A549 (cell line): ENCODE measurements around the gene ACTN2. TPM values are rescaled to one million over a fixed set of nuclear protein-coding genes. Genes with fewer than 3 reads are reported as not detected.

Experiments used
- ATAC-seq, 2 experiments: fragments of 200-7000 bp in 1 of 2; fragments of >200 bp in 1 of 2; cut with Nextera tagmentation in 1 of 2; cut with Tn5 transposase in 1 of 2; 3 replicates each; pipeline versions ENCODE4 v1.8.0 to v1.9.1; 2018 to 2020; ENCODE audit warnings: mild to moderate bottlenecking in 1 of 2, moderate library complexity in 1 of 2
- CTCF ChIA-PET: fragments of 300-600 bp; sonication (Branson Sonifier 250); formaldehyde crosslinking; extraction: SDS; loops from one replicate; lab custom pipeline; 2021; ENCODE audit warnings: antibody characterized with exemption, inconsistent platforms; lab: Yijun Ruan, JAX
- POLR2A ChIA-PET: fragments of 350-600 bp; formaldehyde crosslinking; extraction: SDS; loops from one replicate; lab custom pipeline; 2021; ENCODE audit warnings: antibody characterized with exemption, inconsistent platforms; lab: Yijun Ruan, JAX
- DNase-seq, 2 experiments: peaks; one replicate each; pipeline versions ENCODE4 v3.0.0 to v3.0.0-alpha.2; 2011 to 2016; ENCODE audit warnings: low read depth in 1 of 2, low spot score in 1 of 2
- FAIRE-seq: peaks from 2 replicates; lab custom pipeline; 2011; peaks lifted over from hg19 to GRCh38; lab: Jason Lieb, UNC
- H3K27ac ChIP-seq, 2 experiments: fragments of >200 bp; sonication (Bioruptor Twin); formaldehyde crosslinking; 3 replicates each; pipeline ENCODE4 v1.5.1; 2016 to 2017
- H3K4me1 ChIP-seq: fragments of >200 bp; sonication (Bioruptor Twin); formaldehyde crosslinking; 3 replicates; pipeline ENCODE4 v1.6.1; 2016
- H3K4me2 ChIP-seq: fragments of >200 bp; sonication (Bioruptor Twin); formaldehyde crosslinking; 3 replicates; pipeline ENCODE4 v1.6.1; 2016
- H3K4me3 ChIP-seq: fragments of >200 bp; sonication (Bioruptor Twin); formaldehyde crosslinking; 3 replicates; pipeline ENCODE4 v1.5.1; 2016
- H3K9me3 ChIP-seq: fragments of >200 bp; sonication (Bioruptor Twin); formaldehyde crosslinking; 3 replicates; pipeline ENCODE4 v1.6.1; 2016
- CBX2 ChIP-seq: fragments of 200-600 bp; sonication (generic); IDR thresholded peaks from 2 replicates; pipeline ENCODE4 v1.6.1; 2016; ENCODE audit warnings: low read depth, mild to moderate bottlenecking, borderline replicate concordance
- CBX8 ChIP-seq: fragments of 200-600 bp; sonication (generic); IDR thresholded peaks from 2 replicates; pipeline ENCODE4 v1.6.1; 2016
- CHD4 ChIP-seq: fragments of 200-600 bp; sonication (generic); IDR thresholded peaks from 2 replicates; pipeline ENCODE4 v1.6.1; 2016; ENCODE audit warnings: antibody characterized with exemption, mild to moderate bottlenecking, borderline replicate concordance
- EHMT2 ChIP-seq: fragments of 200-600 bp; sonication (generic); IDR thresholded peaks from 2 replicates; pipeline ENCODE4 v1.6.1; 2016; ENCODE audit warnings: antibody characterized with exemption, low read depth, mild to moderate bottlenecking, moderate library complexity
- ESRRA ChIP-seq: fragments of 150-350 bp; IDR thresholded peaks from 2 replicates; pipeline ENCODE4 v1.6.1; 2014; ENCODE audit warnings: mild to moderate bottlenecking, low read length, borderline replicate concordance
- HOXB13 ChIP-seq: fragments of 250-450 bp; sonication (Bioruptor Pico); IDR thresholded peaks from 2 replicates; pipeline ENCODE4 v1.5.0; 2020; ENCODE audit warnings: low read depth, mild to moderate bottlenecking, moderate library complexity
- JUNB ChIP-seq: fragments of >200 bp; sonication (Bioruptor Twin); formaldehyde crosslinking; IDR thresholded peaks from 2 replicates; pipeline ENCODE4 v1.6.1; 2016
- MAZ ChIP-seq: fragments of 150-350 bp; IDR thresholded peaks from 2 replicates; pipeline ENCODE4 v1.6.1; 2014; ENCODE audit warnings: antibody characterized with exemption, low read depth, low read length, borderline replicate concordance
- MYC ChIP-seq: IDR thresholded peaks from 2 replicates; pipeline ENCODE4 v1.6.1; 2012; ENCODE audit warnings: mild to moderate bottlenecking, inconsistent platforms, low read length, improper control_type of control experiment, borderline replicate concordance
- POLR2AphosphoS2 ChIP-seq: conservative IDR thresholded peaks from 2 replicates; pipeline ENCODE4 v1.6.1; 2012; ENCODE audit warnings: low read length, improper control_type of control experiment, inconsistent platforms
- RAD21 ChIP-seq, 2 experiments: fragments of >200 bp in 1 of 2; sonication (Bioruptor Twin) in 1 of 2; formaldehyde crosslinking in 1 of 2; IDR thresholded peaks in 1 of 2; conservative IDR thresholded peaks in 1 of 2; 2 replicates in 1 of 2; 3 replicates in 1 of 2; pipeline ENCODE4 v1.6.1; 2012 to 2018; ENCODE audit warnings: inconsistent platforms in 1 of 2
- RFX5 ChIP-seq: fragments of 450-650 bp; IDR thresholded peaks from 2 replicates; pipeline ENCODE4 v1.7.1; 2014; ENCODE audit warnings: antibody characterized with exemption, mild to moderate bottlenecking, moderate library complexity
- RNF2 ChIP-seq: fragments of 200-600 bp; sonication (generic); IDR thresholded peaks from 2 replicates; pipeline ENCODE4 v1.6.1; 2016; ENCODE audit warnings: low read depth, mild to moderate bottlenecking, antibody characterized with exemption, moderate library complexity, borderline replicate concordance
- SMC3 ChIP-seq: fragments of >200 bp; sonication (Bioruptor Twin); formaldehyde crosslinking; IDR thresholded peaks from 3 replicates; pipeline ENCODE4 v1.6.1; 2018; ENCODE audit warnings: inconsistent platforms
- ZC3H11A ChIP-seq: fragments of 450-650 bp; IDR thresholded peaks from 2 replicates; pipeline ENCODE4 v1.6.1; 2014; ENCODE audit warnings: antibody characterized with exemption, mild to moderate bottlenecking
- ZFP36 ChIP-seq: fragments of 450-650 bp; IDR thresholded peaks from 2 replicates; pipeline ENCODE4 v1.6.1; 2014; ENCODE audit warnings: borderline replicate concordance; ENCODE audit not compliant: partially characterized antibody
- WGBS: methylation state at CpG from one replicate; pipeline ENCODE4 v1.1.6; 2017; ENCODE audit errors: missing lambda C conversion rate; 5-methylcytosine and 5-hydroxymethylcytosine counted together
- polyA plus RNA-seq, 4 experiments: library from polyadenylated mRNA; depleted of rRNA in 3 of 4; stranded (reverse); fragments of >200 nt; fragmentation: RNase III in 1 of 4; extraction: RNeasy Plus Mini Kit Qiagen cat#74134 plus additional on column Dnase treatment in 1 of 4; gene quantifications; 2 replicates in 3 of 4; 3 replicates in 1 of 4; pipeline ENCODE4 v1.2.3, GENCODE V29; 2011 to 2017
- TF ChIP-seq, protein P1 (sequence below): fragments of >200 bp; sonication (Bioruptor Twin); formaldehyde crosslinking; IDR thresholded peaks from 2 replicates; pipeline ENCODE4 v1.6.1; 2016
- TF ChIP-seq, protein P2 (sequence below): fragments of 450-650 bp; IDR thresholded peaks from 2 replicates; pipeline ENCODE4 v1.6.1; 2014; ENCODE audit warnings: antibody characterized with exemption
- TF ChIP-seq, protein P3 (sequence below): fragments of >200 bp; sonication (Bioruptor Twin); formaldehyde crosslinking; IDR thresholded peaks from 3 replicates; pipeline ENCODE4 v1.5.1; 2016

ACTN2 gene
- polyA plus RNA-seq, 2 of the 4 experiments (the other 2 are of a cell fraction), result not detected

DNA sequence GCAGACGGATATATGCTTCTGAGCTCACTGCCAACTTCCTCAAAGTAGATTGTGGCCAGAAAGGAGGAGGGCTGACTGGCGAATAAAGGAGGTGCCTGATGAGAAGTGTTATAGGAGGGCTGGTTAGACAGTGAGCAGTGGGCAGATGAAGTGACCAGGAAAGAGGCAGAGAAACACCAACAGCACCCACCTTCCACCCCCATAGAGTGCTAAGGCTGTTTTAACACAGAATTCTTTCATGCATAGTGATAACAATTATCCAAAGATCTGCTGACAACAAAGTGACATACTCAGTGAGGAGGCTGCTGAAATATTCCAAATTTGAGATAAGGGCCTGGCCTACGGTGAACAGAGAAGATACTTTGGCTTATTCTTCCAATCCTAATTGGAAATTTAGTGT lies 87.6 kb downstream of the ACTN2 start:
- Histone ChIP-seq H3K4me1 (no peaks in the 10 kb centered on the region), H3K9me3 (peaks cover 10% of the 10 kb centered on the region; the same call in 2 of the 3 replicates), H3K4me3 (no peak overlapping the region), H3K27ac (no peak overlapping the region), H3K4me2 (no peak overlapping the region)
- no peak for TF ChIP-seq MYC
- TF ChIP-seq RNF2, result no peak
- no peak for TF ChIP-seq ZFP36
- TF ChIP-seq, protein P1, sequence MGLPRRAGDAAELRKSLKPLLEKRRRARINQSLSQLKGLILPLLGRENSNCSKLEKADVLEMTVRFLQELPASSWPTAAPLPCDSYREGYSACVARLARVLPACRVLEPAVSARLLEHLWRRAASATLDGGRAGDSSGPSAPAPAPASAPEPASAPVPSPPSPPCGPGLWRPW, result no peak
- no peak for TF ChIP-seq ZC3H11A
- TF ChIP-seq, protein P2, sequence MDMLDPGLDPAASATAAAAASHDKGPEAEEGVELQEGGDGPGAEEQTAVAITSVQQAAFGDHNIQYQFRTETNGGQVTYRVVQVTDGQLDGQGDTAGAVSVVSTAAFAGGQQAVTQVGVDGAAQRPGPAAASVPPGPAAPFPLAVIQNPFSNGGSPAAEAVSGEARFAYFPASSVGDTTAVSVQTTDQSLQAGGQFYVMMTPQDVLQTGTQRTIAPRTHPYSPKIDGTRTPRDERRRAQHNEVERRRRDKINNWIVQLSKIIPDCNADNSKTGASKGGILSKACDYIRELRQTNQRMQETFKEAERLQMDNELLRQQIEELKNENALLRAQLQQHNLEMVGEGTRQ, result no peak
- no peak for TF ChIP-seq ESRRA
- DNase-seq (no peak), FAIRE-seq (no peak), ATAC-seq (no peak)
- WGBS, result 49% methylated on average over 3 of the region's 3 CpGs
- ChIA-PET CTCF (no interaction called here), POLR2A (no interaction called here)

DNA sequence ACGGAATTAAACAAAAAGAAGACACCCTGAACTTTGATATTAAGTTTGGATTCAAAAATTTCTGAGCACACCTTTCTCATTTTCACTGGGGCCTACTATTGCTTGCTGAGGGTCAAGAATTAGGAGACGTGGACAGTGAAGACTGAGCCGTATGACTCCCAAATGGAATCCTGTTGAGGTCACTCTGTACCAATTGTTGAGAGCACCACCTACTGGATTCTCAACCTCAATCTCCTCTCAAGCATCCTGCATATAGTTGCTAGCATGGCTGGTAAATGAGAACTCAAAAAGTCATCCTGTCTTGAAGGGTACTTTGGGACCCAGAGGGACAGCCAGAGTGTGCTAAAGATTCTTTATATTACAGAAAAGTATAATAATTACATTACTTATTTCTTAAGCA lies 88.6 kb downstream of the ACTN2 start:
- Histone ChIP-seq H3K4me2 (no peak overlapping the region), H3K9me3 (peaks cover 20% of the 10 kb centered on the region), H3K4me1 (no peaks in the 10 kb centered on the region), H3K27ac (no peak overlapping the region)
- no peak for FAIRE-seq
- CTCF ChIA-PET, result no interaction called here
- TF ChIP-seq, protein P3, sequence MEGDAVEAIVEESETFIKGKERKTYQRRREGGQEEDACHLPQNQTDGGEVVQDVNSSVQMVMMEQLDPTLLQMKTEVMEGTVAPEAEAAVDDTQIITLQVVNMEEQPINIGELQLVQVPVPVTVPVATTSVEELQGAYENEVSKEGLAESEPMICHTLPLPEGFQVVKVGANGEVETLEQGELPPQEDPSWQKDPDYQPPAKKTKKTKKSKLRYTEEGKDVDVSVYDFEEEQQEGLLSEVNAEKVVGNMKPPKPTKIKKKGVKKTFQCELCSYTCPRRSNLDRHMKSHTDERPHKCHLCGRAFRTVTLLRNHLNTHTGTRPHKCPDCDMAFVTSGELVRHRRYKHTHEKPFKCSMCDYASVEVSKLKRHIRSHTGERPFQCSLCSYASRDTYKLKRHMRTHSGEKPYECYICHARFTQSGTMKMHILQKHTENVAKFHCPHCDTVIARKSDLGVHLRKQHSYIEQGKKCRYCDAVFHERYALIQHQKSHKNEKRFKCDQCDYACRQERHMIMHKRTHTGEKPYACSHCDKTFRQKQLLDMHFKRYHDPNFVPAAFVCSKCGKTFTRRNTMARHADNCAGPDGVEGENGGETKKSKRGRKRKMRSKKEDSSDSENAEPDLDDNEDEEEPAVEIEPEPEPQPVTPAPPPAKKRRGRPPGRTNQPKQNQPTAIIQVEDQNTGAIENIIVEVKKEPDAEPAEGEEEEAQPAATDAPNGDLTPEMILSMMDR, result peak; percentile 24; the same call in 1 of the 3 replicates
- TF ChIP-seq CHD4 (no peak), SMC3 (0 out of 3 replicates have a peak, but pooled peaks have one; percentile 6), RAD21 (conservative IDR thresholded peaks at IDR 0.05 in 1 of 2, IDR thresholded peaks at IDR 0.05 in 1 of 2) (peak in 1 of 2 experiments; percentile 37; a peak in 1 of 5 replicates)
- TF ChIP-seq, all 56 proteins: peak for 3
- no peak overlapping the region for H3K4me3 ChIP-seq
- 33% methylated on average over 3 of the region's 3 CpGs for WGBS
- DNase-seq, result peak in 1 of 2 experiments; percentile 37
- peak; percentile 70 to 90; a peak in 4 of 6 replicates for ATAC-seq
- POLR2A ChIA-PET, result no interaction called here

DNA sequence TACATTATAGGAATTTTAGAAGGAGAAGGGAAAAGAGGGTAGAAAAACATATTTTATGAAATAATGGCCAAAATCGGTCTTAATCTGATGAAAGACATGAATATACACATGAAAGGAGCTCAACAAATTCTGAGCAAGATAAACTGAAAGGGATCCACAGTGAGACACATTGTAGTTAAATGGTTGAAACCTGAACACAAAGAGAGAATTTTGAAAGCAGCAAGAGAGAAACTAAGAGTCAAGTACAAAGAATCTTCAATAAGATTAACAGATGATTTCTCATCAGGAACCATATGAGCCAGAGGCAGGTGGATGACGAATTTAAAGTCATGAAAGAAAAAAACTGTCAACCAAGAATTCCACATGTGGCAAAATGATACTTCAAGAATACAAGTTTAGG lies 93.0 kb downstream of the ACTN2 start:
- ATAC-seq (no peak), DNase-seq (no peak), FAIRE-seq (no peak)
- WGBS, result 0% methylated on average over 2 of the region's 2 CpGs
- peaks cover 25% of the 10 kb centered on the region for H3K9me3 ChIP-seq
- ChIA-PET POLR2A (no interaction called here), CTCF (interaction anchor here (1.4 kb wide), 1 partner anchor 21 kb away, joined by 4 read pairs; no protein-coding TSS in a partner anchor)
- H3K4me3 ChIP-seq, result no peak overlapping the region
- no peak overlapping the region for H3K27ac ChIP-seq
- H3K4me1 ChIP-seq, result no peaks in the 10 kb centered on the region
- no peak overlapping the region for H3K4me2 ChIP-seq
- TF ChIP-seq POLR2AphosphoS2 (no peak), JUNB (no peak), EHMT2 (no peak), HOXB13 (CRISPR knock-in tag) (no peak), MAZ (no peak), CBX2 (no peak), RFX5 (no peak), CBX8 (no peak)
